Measurements from ENCODE around the gene NET1. TPM values are rescaled to one million over a fixed set of nuclear protein-coding genes. Genes with fewer than 3 reads are reported as not detected.

The NET1 gene
- total RNA-seq, 8 experiments from 2014 or later, result 11.8 to 78.8 (median 23.4) TPM

DNA sequence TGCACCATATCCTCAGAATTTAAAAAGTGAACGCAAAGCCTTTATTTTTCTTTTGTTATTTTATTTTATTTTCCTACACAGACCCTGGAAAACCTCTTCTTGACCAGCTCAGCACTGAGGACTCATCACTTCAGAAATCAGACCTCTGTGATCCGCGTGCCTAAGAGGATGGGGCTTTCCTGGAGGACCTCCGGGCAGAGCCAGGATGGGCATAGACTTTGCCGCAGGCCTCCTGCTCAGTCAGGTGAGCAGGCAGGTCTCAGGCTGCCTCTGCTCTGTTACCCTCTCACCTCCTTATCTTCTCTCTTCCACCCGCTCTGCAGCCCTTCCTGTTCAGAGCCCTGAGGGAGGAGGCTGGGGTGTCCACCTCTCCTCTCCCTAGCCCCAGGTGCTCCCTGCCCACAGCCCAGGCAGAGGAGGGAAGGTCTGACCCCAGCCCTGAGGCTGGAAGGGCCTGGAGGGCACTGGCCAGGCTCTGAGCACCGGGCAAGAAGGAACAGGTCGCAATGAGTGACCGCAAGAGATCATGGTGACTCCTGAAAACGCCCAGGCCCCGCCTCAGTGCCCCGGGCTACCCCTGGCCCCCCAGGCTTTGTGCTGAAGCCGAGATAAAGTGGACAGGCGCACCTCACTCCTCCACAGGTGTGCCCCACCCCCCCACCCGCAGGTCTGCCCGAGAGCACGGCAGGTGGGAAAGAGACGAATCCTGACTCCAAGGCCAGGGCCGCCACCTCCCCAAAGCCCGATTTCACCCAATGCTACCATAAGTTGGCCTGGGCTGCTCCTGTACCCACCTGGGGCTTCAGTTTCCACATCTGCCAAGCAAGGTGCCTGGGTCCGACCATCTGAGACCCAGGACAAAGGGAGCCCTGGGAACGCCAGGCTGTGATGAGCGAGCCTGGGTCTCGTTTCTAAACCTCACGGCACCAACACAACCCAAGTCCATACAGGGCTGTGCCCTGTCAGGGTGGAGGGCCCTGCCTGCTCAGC, 84.2 kb downstream of the NET1 start:
- in situ Hi-C loops (cut with MboI; ENCODE audit: low pct_unique_long_range_greater_than_20kb in 2 of 9, low sequenced_read_pairs in 9 of 9, unreplicated experiment in 9 of 9), result no loop called here
- no peak overlapping the region for H3K27ac ChIP-seq
- peaks cover 0 to 6% of the 10 kb centered on the region in 2 donors for H3K4me1 ChIP-seq (replicated peaks in 1 of 2)
- ATAC-seq (replicated peaks in 6 of 8), result no peak
- WGBS, 10 experiments, result 68 to 94% (median 83%) methylated on average over 1 to 5 of the region's 25 CpGs; no CpG with 5 or more reads in 1 of the 10 experiments
- H3K4me3 ChIP-seq, result no peak overlapping the region

DNA sequence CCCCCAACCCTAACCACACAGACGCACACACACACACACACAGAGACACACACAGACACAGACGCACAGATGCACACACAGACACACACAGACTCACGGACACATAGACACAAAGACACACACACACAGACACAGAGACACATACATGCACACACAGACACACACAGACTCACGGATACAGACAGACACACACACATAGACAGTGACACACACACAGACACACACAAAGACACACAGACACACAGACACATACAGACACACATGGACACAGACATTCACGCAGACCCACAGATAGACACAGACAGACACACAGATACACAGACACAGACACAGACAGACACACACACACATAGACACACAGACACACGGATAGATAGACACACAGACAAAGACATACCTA, 84.9 kb downstream of the NET1 start:
- no peak overlapping the region for H3K27ac ChIP-seq
- 31 to 100% (median 85%) methylated on average over 1 to 2 of the region's 6 CpGs; no CpG with 5 or more reads in 6 of the 10 experiments for WGBS, 10 experiments
- in situ Hi-C loops (cut with MboI; ENCODE audit: low pct_unique_long_range_greater_than_20kb in 2 of 9, low sequenced_read_pairs in 9 of 9, unreplicated experiment in 9 of 9), result no loop called here
- no peak overlapping the region for H3K4me3 ChIP-seq
- no peak for ATAC-seq (replicated peaks in 6 of 8)
- H3K4me1 ChIP-seq (replicated peaks in 1 of 2), result peaks cover 0 to 6% of the 10 kb centered on the region in 2 donors

DNA sequence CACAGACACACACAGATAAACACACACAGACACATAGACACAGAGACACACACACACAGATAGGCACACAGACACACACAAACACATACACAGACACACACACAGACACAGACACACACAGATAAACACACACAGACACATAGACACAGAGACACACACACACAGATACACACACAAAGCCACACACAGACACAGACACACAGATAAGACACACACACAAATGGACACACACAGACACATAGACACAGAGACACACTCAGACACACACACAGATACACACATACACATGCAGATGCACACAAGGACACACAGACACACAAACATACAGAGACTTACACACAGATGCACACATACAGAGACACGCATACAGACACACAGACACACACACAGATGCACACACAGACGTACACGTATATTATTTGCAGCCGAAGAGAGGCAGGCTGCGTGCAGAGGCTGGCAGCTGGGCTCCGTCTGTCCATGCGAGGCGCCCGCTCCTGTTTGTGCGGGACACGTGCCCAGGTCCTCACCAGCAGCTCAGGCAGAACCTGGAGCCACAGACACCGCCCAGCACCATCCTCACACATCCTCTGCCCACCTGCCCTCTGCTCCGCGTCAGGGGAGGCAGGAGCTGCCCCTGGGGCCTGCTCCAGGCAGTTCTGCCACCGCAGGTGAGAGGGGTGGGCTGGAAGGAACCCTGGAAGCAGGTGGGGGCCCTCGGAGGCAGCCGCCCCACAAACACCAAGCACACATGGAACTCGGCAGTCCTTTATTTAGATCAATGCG, 85.8 kb downstream of the NET1 start:
- H3K4me1 ChIP-seq (replicated peaks in 1 of 2), result peaks cover 0 to 6% of the 10 kb centered on the region in 2 donors
- H3K4me3 ChIP-seq, result no peak overlapping the region
- ATAC-seq (replicated peaks in 6 of 8), result no peak
- no peak overlapping the region for H3K27ac ChIP-seq
- in situ Hi-C loops (cut with MboI; ENCODE audit: low pct_unique_long_range_greater_than_20kb in 2 of 9, low sequenced_read_pairs in 9 of 9, unreplicated experiment in 9 of 9), result no loop called here
- WGBS, 10 experiments, result 75 to 93% (median 91%) methylated on average over 2 to 7 of the region's 19 CpGs; no CpG with 5 or more reads in 6 of the 10 experiments

DNA sequence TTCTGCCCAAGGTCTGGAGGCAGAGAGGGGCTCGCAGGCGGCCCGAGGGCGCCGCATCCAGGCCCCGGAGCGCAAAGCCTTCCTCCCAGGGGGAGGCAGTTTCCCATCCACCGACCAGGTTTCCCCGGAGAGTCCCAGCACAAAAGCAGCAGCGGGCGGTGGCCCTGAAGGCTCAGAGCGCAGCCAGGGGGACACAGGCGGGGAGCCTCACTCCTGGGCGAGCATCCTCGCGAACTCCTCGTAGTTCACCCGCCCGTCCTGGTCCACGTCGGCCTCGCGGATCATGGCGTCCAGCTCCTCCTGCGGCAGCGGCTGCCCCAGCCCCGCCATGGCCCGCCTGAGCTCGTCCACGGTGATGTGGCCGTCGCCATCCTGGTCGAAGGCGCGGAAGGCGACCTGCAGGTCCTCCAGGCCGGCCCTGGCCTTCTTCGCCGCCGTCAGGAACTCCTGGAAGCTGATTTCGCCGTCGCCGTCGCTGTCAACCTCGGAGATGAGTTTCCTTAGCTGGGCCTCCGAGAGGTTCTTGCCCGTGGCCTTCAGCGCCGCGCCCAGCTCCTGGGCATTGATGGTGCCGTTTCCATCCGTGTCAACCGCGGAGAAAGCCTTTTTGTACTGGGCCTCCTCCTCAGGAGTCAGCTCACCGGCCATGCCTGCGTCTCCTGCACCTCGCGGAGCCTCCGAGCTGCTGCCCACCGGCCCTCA, 86.6 kb downstream of the NET1 start:
- 90 to 96% (median 91%) methylated on average over 2 to 10 of the region's 61 CpGs; no CpG with 5 or more reads in 7 of the 10 experiments for WGBS, 10 experiments

DNA sequence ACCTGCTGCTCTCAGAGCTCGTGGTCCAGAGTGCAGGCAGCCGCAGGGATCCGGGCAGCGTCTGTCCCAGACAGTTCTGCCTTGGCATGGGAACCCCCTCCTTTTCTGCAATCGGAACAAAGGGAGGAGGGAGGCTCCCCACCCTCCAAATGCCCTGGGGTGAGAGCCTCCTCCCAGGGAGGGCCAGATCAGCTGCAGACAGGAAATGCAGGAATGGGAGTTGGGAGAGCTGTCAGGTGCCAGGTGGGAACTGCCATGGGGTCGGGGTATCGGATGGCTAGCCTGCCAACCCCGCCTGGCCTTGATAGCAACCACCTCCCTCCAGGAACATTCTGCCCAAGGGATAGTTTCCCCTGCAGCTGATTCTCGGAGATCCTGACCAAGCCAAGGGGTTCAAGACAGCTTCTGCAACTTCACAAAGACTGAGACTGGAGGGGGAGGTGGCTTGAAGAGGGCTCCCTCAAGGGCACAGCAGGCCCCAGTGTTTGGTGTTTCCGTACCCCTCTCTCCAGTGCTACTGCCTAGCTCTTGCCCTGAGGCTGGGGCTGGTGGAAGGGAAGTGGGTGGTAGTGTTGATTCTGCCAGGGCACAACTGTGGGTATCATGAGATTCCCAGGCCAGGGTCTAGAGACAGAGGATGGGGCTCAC, 87.3 kb downstream of the NET1 start, which contains the start of gene CALML5:
CALML5 (minus strand) TSS at position 78 of the 648 bp plus-strand sequence. CDS start 132 bp downstream, outside the sequence.
- ATAC-seq (replicated peaks in 6 of 8), result peak in 3 of 8 experiments; percentile 65 to 73 (median 71)
- Histone ChIP-seq H3K4me3 (no peak within 1 kb of the TSS), H3K4me1 (replicated peaks in 1 of 2) (peaks cover 0 to 6% of the 10 kb centered on the region in 2 donors), H3K27ac (no peak within 1 kb of the TSS)
- 40 to 100% (median 80%) methylated on average over 1 to 2 of the region's 10 CpGs; no CpG with 5 or more reads in 5 of the 10 experiments for WGBS, 10 experiments
- in situ Hi-C loops (cut with MboI; ENCODE audit: low pct_unique_long_range_greater_than_20kb in 2 of 9, low sequenced_read_pairs in 9 of 9, unreplicated experiment in 9 of 9), result no loop called here

More for the DNA sequence above, 86.6 kb downstream of the NET1 start:
- in situ Hi-C loops (cut with MboI; ENCODE audit: low pct_unique_long_range_greater_than_20kb in 2 of 9, low sequenced_read_pairs in 9 of 9, unreplicated experiment in 9 of 9), result no loop called here
- peaks cover 0 to 6% of the 10 kb centered on the region in 2 donors for H3K4me1 ChIP-seq (replicated peaks in 1 of 2)
- H3K27ac ChIP-seq, result no peak overlapping the region
- no peak overlapping the region for H3K4me3 ChIP-seq
- ATAC-seq (replicated peaks in 6 of 8), result no peak

DNA sequence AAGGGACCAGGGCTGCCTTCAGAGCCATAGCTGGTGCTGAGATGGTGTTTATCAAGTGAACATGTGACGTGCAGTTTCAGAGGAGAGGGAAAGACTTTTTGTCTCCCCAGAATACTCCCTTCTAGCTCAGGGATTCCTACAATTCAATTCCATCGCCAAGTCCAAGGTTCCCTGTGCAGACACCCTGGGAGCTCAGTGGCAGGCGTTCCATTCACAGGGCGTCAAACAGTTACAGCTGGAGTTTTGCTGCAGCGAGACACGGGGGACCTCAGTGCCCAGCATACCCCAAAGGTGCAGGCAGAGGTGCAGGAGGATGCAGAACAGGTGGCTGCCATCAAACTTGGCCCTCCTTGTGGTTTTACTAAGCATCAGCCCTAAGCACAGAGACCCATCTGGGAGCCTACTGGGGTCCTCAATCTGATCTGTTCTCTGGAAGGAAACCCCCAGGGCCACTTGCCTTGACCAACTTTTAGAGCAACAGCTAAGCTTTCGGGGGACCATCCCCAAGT, 87.9 kb downstream of the NET1 start:
- 73 to 93% (median 87%) methylated on average over 3 to 5 of the region's 7 CpGs; no CpG with 5 or more reads in 7 of the 10 experiments for WGBS, 10 experiments
- H3K4me1 ChIP-seq (replicated peaks in 1 of 2), result peaks cover 0 to 6% of the 10 kb centered on the region in 2 donors
- H3K4me3 ChIP-seq, result no peak overlapping the region
- no peak overlapping the region for H3K27ac ChIP-seq
- in situ Hi-C loops (cut with MboI; ENCODE audit: low pct_unique_long_range_greater_than_20kb in 2 of 9, low sequenced_read_pairs in 9 of 9, unreplicated experiment in 9 of 9), result no loop called here
- ATAC-seq (replicated peaks in 6 of 8), result no peak

DNA sequence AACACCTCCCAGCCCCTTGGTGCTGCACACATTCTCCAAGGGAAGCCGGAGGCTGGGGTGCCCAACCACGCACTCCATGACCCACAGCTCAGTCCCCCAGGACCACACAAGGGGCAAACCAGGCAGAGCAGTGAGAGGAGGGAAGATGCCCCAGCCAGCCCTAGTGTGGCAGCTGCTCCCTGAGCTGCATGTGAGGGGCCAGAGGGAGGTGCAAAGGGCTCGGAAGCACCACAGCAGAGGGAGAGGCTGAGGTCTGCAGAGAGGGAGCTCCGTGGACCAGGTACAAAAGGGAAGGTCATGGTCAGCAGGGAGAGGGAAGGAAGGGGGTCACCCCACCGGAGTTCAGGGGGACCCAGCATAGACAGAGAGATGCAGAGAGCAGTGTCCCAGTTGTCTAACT, 88.6 kb downstream of the NET1 start:
- Histone ChIP-seq H3K4me3 (no peak overlapping the region), H3K4me1 (replicated peaks in 1 of 2) (peaks cover 0 to 6% of the 10 kb centered on the region in 2 donors), H3K27ac (no peak overlapping the region)
- ATAC-seq (replicated peaks in 6 of 8), result peak in 1 of 8 experiments; percentile 28
- in situ Hi-C loops (cut with MboI; ENCODE audit: low pct_unique_long_range_greater_than_20kb in 2 of 9, low sequenced_read_pairs in 9 of 9, unreplicated experiment in 9 of 9), result no loop called here
- WGBS, 10 experiments, result 60 to 92% (median 75%) methylated on average over 1 to 4 of the region's 5 CpGs; no CpG with 5 or more reads in 5 of the 10 experiments

DNA sequence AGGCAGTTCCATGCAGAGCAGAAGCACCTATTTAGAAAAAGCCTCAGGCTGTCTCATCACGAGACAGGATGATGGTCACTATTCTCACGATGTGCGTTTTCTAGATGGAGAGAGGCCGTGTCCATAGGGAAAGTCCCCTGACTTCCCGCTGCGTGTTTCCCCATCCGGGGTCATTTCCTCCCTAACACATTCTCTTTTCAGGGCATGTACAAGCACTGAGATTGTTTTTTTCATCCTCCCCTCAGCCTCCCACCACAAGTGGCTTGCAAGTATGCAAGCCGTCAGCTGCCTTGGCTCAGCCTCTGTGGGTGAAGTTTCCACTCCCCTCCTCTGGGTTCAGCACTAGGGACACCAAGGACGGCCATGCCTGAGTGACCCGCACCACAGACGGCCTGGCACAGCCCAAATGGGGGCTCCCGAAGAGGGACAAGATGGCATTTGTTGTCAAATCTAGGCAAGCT, 89.7 kb downstream of the NET1 start:
- 71 to 100% (median 82%) methylated on average over 3 to 11 of the region's 12 CpGs; no CpG with 5 or more reads in 4 of the 10 experiments for WGBS, 10 experiments
- in situ Hi-C loops (cut with MboI; ENCODE audit: low pct_unique_long_range_greater_than_20kb in 2 of 9, low sequenced_read_pairs in 9 of 9, unreplicated experiment in 9 of 9), result no loop called here

DNA sequence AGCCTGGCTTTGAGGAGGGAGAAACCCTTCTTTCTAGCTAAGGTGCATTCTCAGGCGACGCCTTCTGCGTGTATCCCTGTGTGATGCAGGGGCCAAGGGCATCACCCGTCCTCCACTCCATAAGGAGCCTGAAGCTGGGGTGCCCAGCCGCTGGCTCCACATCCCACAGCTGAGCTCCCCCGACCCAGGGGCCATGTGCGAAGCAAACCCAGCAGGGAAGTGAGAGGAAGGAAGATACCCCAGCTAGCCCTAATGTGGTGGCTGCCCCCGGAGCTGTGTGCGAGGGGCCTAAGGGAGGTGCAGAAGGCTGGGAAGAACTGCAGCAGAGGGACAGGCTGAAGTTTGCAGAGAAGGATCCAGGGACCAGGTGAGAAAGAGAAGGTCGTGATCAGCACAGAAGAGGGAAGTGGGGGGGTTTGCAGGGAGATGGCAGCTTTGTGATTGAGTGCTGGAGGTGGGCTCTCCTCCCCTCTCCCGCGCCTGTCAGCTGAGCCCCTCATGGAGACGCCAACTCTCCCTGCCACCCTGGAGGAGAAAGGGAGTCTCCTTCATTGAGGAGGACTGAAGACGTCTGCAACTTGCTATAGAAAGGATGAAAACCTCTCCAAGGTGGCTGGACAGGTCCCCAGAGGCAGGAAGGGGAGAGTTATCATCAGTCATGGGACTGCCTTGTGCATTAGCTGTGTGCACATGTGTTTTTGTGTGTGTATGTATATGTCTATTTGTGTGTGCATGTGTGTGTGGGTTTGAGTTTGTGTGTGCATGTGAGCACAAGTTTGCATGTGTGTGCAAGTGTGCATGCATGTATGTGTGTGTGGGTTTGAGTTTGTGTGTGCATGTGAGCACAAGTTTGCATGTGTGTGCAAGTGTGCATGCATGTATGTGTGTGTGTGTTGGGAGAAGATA, 90.5 kb downstream of the NET1 start:
- ATAC-seq (replicated peaks in 6 of 8), result no peak
- peaks cover 0 to 6% of the 10 kb centered on the region in 2 donors for H3K4me1 ChIP-seq (replicated peaks in 1 of 2)
- H3K4me3 ChIP-seq, result no peak overlapping the region
- 33 to 100% (median 79%) methylated on average over 2 to 4 of the region's 14 CpGs; no CpG with 5 or more reads in 5 of the 10 experiments for WGBS, 10 experiments
- no peak overlapping the region for H3K27ac ChIP-seq
- in situ Hi-C loops (cut with MboI; ENCODE audit: low pct_unique_long_range_greater_than_20kb in 2 of 9, low sequenced_read_pairs in 9 of 9, unreplicated experiment in 9 of 9), result no loop called here

More for the DNA sequence above, 89.7 kb downstream of the NET1 start:
- H3K4me1 ChIP-seq (replicated peaks in 1 of 2), result peaks cover 0 to 6% of the 10 kb centered on the region in 2 donors
- no peak overlapping the region for H3K4me3 ChIP-seq
- peak in 2 of 8 experiments; percentile 17 to 27 for ATAC-seq (replicated peaks in 6 of 8)
- no peak overlapping the region for H3K27ac ChIP-seq

DNA sequence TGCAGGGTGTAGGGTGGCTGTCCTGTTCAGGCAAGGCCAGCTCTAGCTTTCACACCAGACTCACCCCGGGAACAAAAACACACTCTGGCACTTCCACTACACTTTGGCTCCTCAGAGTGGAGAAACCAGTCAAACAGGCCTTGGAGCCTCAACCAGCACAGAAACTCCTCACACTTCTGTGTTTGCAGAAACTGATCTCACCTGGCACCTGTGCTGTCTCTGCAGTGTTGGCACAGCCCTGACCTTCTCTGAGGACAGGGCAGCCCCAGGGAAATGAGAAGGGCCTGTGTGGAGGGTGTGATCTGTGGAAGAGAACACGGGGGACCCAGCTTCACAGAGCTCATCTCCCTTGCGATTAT, 91.1 kb downstream of the NET1 start:
- ATAC-seq (replicated peaks in 6 of 8), result no peak
- 57 to 100% (median 71%) methylated on average over 1 to 2 of the region's 3 CpGs; no CpG with 5 or more reads in 6 of the 10 experiments for WGBS, 10 experiments
- H3K4me1 ChIP-seq (replicated peaks in 1 of 2), result peaks cover 0 to 6% of the 10 kb centered on the region in 2 donors
- no peak overlapping the region for H3K27ac ChIP-seq
- in situ Hi-C loops (cut with MboI; ENCODE audit: low pct_unique_long_range_greater_than_20kb in 2 of 9, low sequenced_read_pairs in 9 of 9, unreplicated experiment in 9 of 9), result no loop called here
- no peak overlapping the region for H3K4me3 ChIP-seq
